ENCODE results near the gene NBEA. TPM values are rescaled to one million over a fixed set of nuclear protein-coding genes. Genes with fewer than 3 reads are reported as not detected.

The NBEA gene
- total RNA-seq, 2 experiments from 2014 or later: 0.18 to 0.20 TPM

- H3K27ac Mint-ChIP-seq: no peak overlapping the region
- DNase-seq: no peak
- no peak overlapping the region for H3K4me3 Mint-ChIP-seq
- POLR2A ChIA-PET: no interaction called here
- CTCF ChIA-PET: interaction anchor here (0.6 kb wide), 1 partner anchor 636 kb away, joined by 3 read pairs; no protein-coding TSS in a partner anchor
- no peaks in the 10 kb centered on the region for H3K36me3 Mint-ChIP-seq (ENCODE audit: low read depth)
- H3K9me3 Mint-ChIP-seq: no peaks in the 10 kb centered on the region
- H3K27me3 Mint-ChIP-seq: no peaks in the 10 kb centered on the region
- H3K4me1 Mint-ChIP-seq: no peaks in the 10 kb centered on the region
Measured at GRCh38 chr13:35179920-35180663, 238.0 kb downstream of the NBEA start.

DNA sequence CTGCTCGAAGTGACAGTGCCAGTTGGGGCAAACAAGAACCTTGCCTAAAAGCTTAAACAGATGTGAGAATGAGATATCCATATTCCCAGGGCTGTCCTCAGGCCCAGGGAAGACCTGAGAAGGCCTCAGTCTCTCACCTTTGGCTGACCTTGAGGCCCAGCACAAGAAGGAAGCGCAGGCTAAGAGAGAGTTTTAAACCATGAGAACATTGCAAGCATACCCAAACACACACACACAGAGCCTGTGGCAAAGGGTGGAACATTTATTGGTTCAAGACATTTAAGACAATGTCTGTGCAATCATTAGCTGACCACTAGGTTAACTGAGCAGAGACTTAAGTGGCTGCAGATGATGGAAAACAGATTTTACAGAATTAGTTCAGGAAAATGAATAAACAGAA, 248.2 kb downstream of the NBEA start:
- POLR2A ChIA-PET: no interaction called here
- H3K4me1 Mint-ChIP-seq: no peaks in the 10 kb centered on the region
- H3K27me3 Mint-ChIP-seq: no peaks in the 10 kb centered on the region
- H3K9me3 Mint-ChIP-seq: no peaks in the 10 kb centered on the region
- H3K36me3 Mint-ChIP-seq (ENCODE audit: low read depth): no peaks in the 10 kb centered on the region
- DNase-seq: no peak
- CTCF ChIA-PET: no interaction called here
- no peak overlapping the region for H3K4me3 Mint-ChIP-seq
- H3K27ac Mint-ChIP-seq: no peak overlapping the region

- Mint-ChIP-seq H3K4me1 (no peaks in the 10 kb centered on the region), H3K9me3 (no peaks in the 10 kb centered on the region), H3K27me3 (no peaks in the 10 kb centered on the region), H3K27ac (no peak overlapping the region), H3K4me3 (no peak overlapping the region), H3K36me3 (ENCODE audit: low read depth) (no peaks in the 10 kb centered on the region)
- POLR2A ChIA-PET: no interaction called here
- DNase-seq: no peak
- CTCF ChIA-PET: no interaction called here
Measured at GRCh38 chr13:35191883-35192282, 249.8 kb downstream of the NBEA start.

DNA sequence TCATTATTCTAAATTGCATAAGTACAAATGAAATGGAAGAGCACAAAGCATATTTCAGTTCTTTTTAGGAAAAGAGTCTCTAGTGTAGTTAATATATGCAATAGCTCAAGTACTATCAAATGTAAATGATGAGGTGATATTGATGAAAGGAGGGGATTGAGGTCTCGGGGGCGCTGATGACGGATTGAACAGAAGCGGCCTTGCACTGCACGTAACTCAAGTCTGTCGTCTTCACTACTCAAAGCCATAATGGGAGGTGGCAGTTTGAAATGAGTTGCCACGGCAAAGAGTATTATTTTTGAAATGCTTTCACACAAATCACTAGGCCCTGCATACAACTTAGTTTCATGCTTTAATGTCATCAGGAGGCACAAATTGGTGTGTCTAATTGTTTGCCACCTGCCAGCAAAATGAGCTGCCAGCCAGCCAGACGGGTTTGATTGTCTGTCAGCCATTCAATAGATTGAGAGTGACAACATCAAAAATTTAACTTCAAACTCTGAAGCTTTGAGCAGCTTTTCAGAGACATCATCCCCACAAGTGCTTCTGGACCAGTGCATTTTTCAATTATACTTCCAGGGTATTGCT, 256.6 kb downstream of the NBEA start:
- no peak for DNase-seq
- POLR2A ChIA-PET: no interaction called here
- CTCF ChIA-PET: no interaction called here
- Mint-ChIP-seq H3K27me3 (no peaks in the 10 kb centered on the region), H3K9me3 (no peaks in the 10 kb centered on the region), H3K4me3 (no peak overlapping the region), H3K4me1 (no peaks in the 10 kb centered on the region), H3K27ac (no peak overlapping the region), H3K36me3 (ENCODE audit: low read depth) (no peaks in the 10 kb centered on the region)

GRCh38 chr13:35208587-35208986, 266.5 kb downstream of the NBEA start:
- CTCF ChIA-PET: no interaction called here
- Mint-ChIP-seq H3K9me3 (no peaks in the 10 kb centered on the region), H3K4me1 (no peaks in the 10 kb centered on the region), H3K36me3 (ENCODE audit: low read depth) (no peaks in the 10 kb centered on the region), H3K27me3 (no peaks in the 10 kb centered on the region), H3K4me3 (no peak overlapping the region), H3K27ac (no peak overlapping the region)
- no peak for DNase-seq
- POLR2A ChIA-PET: no interaction called here

GRCh38 chr13:35210261-35210660, 268.2 kb downstream of the NBEA start:
- Mint-ChIP-seq H3K27me3 (no peaks in the 10 kb centered on the region), H3K27ac (no peak overlapping the region), H3K9me3 (no peaks in the 10 kb centered on the region), H3K4me3 (no peak overlapping the region), H3K36me3 (ENCODE audit: low read depth) (no peaks in the 10 kb centered on the region), H3K4me1 (no peaks in the 10 kb centered on the region)
- DNase-seq: no peak
- ChIA-PET CTCF (no interaction called here), POLR2A (no interaction called here)

DNA sequence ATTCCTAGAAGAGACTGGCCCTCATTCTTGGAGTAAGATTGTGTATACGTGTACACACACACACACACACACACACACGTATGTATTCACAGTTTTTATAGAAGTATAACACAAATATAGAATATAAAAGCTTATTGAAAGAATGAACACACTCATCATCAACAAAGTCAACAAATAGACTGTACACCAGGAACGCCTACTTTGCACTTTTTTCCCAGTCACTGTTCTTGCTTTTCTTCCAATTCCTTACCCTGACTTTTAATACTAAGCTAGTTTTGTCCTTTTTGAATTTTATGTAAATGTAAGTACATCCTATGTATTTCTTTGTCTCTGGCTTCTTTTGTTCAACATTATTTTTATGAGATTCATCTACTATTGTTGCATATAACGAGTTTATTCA, 269.9 kb downstream of the NBEA start:
- CTCF ChIA-PET: no interaction called here
- Mint-ChIP-seq H3K4me3 (no peak overlapping the region), H3K27me3 (no peaks in the 10 kb centered on the region), H3K9me3 (no peaks in the 10 kb centered on the region), H3K27ac (no peak overlapping the region), H3K4me1 (no peaks in the 10 kb centered on the region), H3K36me3 (ENCODE audit: low read depth) (no peaks in the 10 kb centered on the region)
- POLR2A ChIA-PET: no interaction called here
- DNase-seq: no peak

DNA sequence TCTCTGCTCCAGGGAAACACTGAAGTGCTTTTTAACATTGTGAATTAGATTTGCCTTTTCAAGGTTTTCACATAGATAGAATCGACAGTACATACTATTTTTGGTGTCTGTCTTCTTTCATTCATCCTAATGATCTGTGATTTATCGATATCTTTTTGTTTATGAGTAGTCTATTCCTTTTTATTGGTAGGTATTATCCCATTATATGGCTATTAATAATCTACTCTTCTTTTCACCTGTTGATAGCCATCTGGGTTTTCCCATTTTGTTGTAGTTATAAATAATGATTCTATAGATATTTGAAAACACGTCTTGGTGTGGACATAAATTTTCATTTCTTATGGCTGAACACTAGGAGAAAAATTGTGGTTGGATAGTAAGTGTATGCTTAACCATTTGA, 271.8 kb downstream of the NBEA start:
- H3K9me3 Mint-ChIP-seq: no peaks in the 10 kb centered on the region
- H3K27me3 Mint-ChIP-seq: no peaks in the 10 kb centered on the region
- no peak for DNase-seq
- no peak overlapping the region for H3K4me3 Mint-ChIP-seq
- ChIA-PET CTCF (no interaction called here), POLR2A (no interaction called here)
- H3K4me1 Mint-ChIP-seq: no peaks in the 10 kb centered on the region
- H3K36me3 Mint-ChIP-seq (ENCODE audit: low read depth): no peaks in the 10 kb centered on the region
- H3K27ac Mint-ChIP-seq: no peak overlapping the region

DNA sequence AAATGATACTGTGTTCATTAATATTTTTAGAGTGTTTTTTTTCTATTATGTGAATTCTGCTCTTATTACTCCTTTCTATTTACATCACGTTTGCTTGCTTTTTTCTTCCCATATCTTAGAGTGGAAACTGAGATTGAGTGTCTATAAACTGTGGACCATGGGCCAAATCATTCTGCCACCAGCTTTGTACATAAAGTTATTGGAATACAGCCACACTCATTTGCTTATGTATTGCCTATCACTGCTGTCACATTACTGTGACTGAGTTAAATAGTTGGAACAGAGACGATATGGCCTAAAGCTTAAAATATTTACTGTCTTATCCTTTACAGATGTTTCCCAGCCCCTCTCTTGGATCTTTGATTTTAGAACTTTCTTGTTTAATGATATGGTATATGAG, 274.1 kb downstream of the NBEA start:
- Mint-ChIP-seq H3K9me3 (no peaks in the 10 kb centered on the region), H3K27ac (no peak overlapping the region), H3K36me3 (ENCODE audit: low read depth) (no peaks in the 10 kb centered on the region), H3K27me3 (no peaks in the 10 kb centered on the region), H3K4me1 (no peaks in the 10 kb centered on the region), H3K4me3 (no peak overlapping the region)
- DNase-seq: no peak
- POLR2A ChIA-PET: no interaction called here
- CTCF ChIA-PET: no interaction called here

- no peaks in the 10 kb centered on the region for H3K36me3 Mint-ChIP-seq (ENCODE audit: low read depth)
- no peak overlapping the region for H3K4me3 Mint-ChIP-seq
- ChIA-PET CTCF (no interaction called here), POLR2A (no interaction called here)
- no peak overlapping the region for H3K27ac Mint-ChIP-seq
- H3K4me1 Mint-ChIP-seq: no peaks in the 10 kb centered on the region
- H3K9me3 Mint-ChIP-seq: no peaks in the 10 kb centered on the region
- H3K27me3 Mint-ChIP-seq: no peaks in the 10 kb centered on the region
- no peak for DNase-seq
Measured at GRCh38 chr13:35219021-35219420, 277.0 kb downstream of the NBEA start.

DNA sequence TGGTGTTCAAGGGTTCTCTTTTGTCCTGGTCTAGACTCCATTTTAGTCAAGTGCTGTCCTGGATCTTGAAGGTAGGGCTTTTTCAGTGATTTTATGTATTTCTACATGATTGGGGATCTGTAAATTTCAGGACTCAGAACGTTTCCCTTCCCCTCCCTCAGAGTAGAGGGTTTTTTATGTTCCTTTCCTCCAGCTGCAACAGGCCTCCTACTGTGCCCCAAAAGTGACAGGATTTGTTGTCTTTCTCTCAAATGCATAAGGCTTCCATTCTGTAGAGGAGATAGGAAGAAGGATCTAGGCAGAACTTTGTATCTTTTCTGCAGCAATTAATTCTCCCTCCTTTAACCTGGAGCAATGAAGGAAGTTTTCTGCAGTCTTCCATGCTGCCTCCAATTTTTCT, 283.1 kb downstream of the NBEA start:
- Mint-ChIP-seq H3K27me3 (no peaks in the 10 kb centered on the region), H3K9me3 (no peaks in the 10 kb centered on the region), H3K27ac (no peak overlapping the region), H3K4me1 (no peaks in the 10 kb centered on the region), H3K4me3 (no peak overlapping the region), H3K36me3 (ENCODE audit: low read depth) (no peaks in the 10 kb centered on the region)
- ChIA-PET CTCF (no interaction called here), POLR2A (no interaction called here)
- DNase-seq: no peak

DNA sequence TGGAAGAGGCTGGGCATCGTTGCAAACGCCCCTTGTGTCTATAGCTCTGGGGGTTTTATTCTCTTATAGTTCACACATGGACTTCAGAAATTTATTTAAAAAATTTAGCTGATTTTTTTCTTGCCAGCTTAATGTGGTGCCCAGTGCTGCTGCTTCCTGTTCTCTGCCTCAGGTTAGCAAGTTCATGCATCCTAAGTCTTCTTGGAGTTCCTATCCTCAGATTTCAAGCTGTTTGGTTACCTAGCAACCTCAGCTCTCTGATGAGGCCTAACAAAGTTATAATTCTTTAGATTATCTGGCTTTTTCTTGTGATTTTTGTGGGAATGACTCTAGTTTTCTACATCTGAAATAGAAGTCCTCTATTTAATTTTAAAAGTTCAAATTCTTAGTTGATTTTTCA, 283.5 kb downstream of the NBEA start:
- Mint-ChIP-seq H3K27me3 (no peaks in the 10 kb centered on the region), H3K36me3 (ENCODE audit: low read depth) (no peaks in the 10 kb centered on the region), H3K4me1 (no peaks in the 10 kb centered on the region)

GRCh38 chr13:35228536-35228935, 286.5 kb downstream of the NBEA start:
- no peak overlapping the region for H3K4me3 Mint-ChIP-seq
- no peak for DNase-seq
- no peaks in the 10 kb centered on the region for H3K9me3 Mint-ChIP-seq
- H3K27me3 Mint-ChIP-seq: no peaks in the 10 kb centered on the region
- CTCF ChIA-PET: no interaction called here
- no peak overlapping the region for H3K27ac Mint-ChIP-seq
- H3K36me3 Mint-ChIP-seq (ENCODE audit: low read depth): no peaks in the 10 kb centered on the region
- POLR2A ChIA-PET: no interaction called here
- no peaks in the 10 kb centered on the region for H3K4me1 Mint-ChIP-seq

More for the DNA sequence above, 283.5 kb downstream of the NBEA start:
- H3K9me3 Mint-ChIP-seq: no peaks in the 10 kb centered on the region
- ChIA-PET POLR2A (no interaction called here), CTCF (no interaction called here)
- no peak overlapping the region for H3K27ac Mint-ChIP-seq
- no peak for DNase-seq
- no peak overlapping the region for H3K4me3 Mint-ChIP-seq

DNA sequence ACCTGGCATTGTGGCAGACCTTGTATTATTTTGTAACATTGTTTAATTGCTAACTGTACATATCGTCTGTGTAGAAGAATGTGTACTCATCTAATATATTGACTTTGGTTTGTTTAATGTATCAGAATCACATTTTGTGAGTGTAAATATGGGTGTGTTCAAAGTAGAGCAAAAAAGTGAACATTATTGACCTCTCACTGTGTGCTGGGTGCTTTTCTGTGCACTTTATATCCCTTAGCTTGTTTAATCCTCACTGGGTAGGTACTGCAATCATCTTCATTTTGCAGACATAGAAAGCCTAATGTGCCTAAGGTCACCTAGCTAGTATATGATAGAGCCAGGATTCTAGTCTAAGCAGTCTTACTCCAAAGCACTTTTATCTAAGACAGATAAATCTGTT, 289.4 kb downstream of the NBEA start:
- Mint-ChIP-seq H3K9me3 (no peaks in the 10 kb centered on the region), H3K27ac (no peak overlapping the region), H3K4me3 (no peak overlapping the region), H3K36me3 (ENCODE audit: low read depth) (no peaks in the 10 kb centered on the region), H3K4me1 (no peaks in the 10 kb centered on the region), H3K27me3 (no peaks in the 10 kb centered on the region)
- ChIA-PET CTCF (no interaction called here), POLR2A (no interaction called here)
- DNase-seq: no peak
